ENCODE measurements around the gene CD79A. TPM values are rescaled to one million over a fixed set of nuclear protein-coding genes. Genes with fewer than 3 reads are reported as not detected.

The CD79A gene
- total RNA-seq, 4 donors from 2014 or later: 0.40 to 0.99 TPM; not detected in 2

GRCh38 chr19:41868120-41868988 is 8.7 kb upstream of the CD79A start:
- Histone ChIP-seq H3K27ac (no peak overlapping the region), H3K36me3 (peaks cover 0 to 92% of the 10 kb centered on the region in 2 donors), H3K27me3 (no peaks in the 10 kb centered on the region), H3K4me1 (peaks cover 0 to 54% (median 6%) of the 10 kb centered on the region in 3 donors), H3K9me3 (no peaks in the 10 kb centered on the region), H3K4me3 (no peak overlapping the region)
- WGBS, 2 donors (ENCODE audit: low coverage in 1 of 2): 78 to 79% methylated on average over 2 to 4 of the region's 10 CpGs
- no peak for ATAC-seq
- no peak for TF ChIP-seq EP300 (IDR thresholded peaks at IDR 0.05)
- no peak for TF ChIP-seq POLR2A (IDR thresholded peaks at IDR 0.05)
- no peak for TF ChIP-seq CTCF (IDR thresholded peaks at IDR 0.05)
- TF ChIP-seq POLR2AphosphoS5 (IDR thresholded peaks at IDR 0.05): no peak

- peaks cover 0 to 86% of the 10 kb centered on the region in 2 donors for H3K36me3 ChIP-seq
- peaks cover 0 to 48% (median 4%) of the 10 kb centered on the region in 3 donors for H3K4me1 ChIP-seq
- ATAC-seq: no peak
These were observed 8.1 kb upstream of the CD79A start for GRCh38 chr19:41868989-41869300.

GRCh38 chr19:41869374-41869955 is 7.6 kb upstream of the CD79A start:
- Histone ChIP-seq H3K4me1 (peaks cover 0 to 42% (median 4%) of the 10 kb centered on the region in 3 donors), H3K4me3 (no peak overlapping the region), H3K36me3 (peaks cover 0 to 81% of the 10 kb centered on the region in 2 donors), H3K27ac (no peak overlapping the region), H3K9me3 (no peaks in the 10 kb centered on the region), H3K27me3 (no peaks in the 10 kb centered on the region)
- no peak for ATAC-seq
- WGBS, 2 donors (ENCODE audit: low coverage in 1 of 2): 76% methylated on average over 5 of the region's 13 CpGs; no CpG with 5 or more reads in 1 of the 2 donors
- TF ChIP-seq CTCF (IDR thresholded peaks at IDR 0.05) (no peak), EP300 (IDR thresholded peaks at IDR 0.05) (no peak), POLR2AphosphoS5 (IDR thresholded peaks at IDR 0.05) (no peak), POLR2A (IDR thresholded peaks at IDR 0.05) (no peak)

More at GRCh38 chr19:41868989-41869300, 8.1 kb upstream of the CD79A start:
- TF ChIP-seq POLR2A (IDR thresholded peaks at IDR 0.05) (no peak), CTCF (IDR thresholded peaks at IDR 0.05) (no peak), POLR2AphosphoS5 (IDR thresholded peaks at IDR 0.05) (no peak), EP300 (IDR thresholded peaks at IDR 0.05) (no peak)
- Histone ChIP-seq H3K27ac (no peak overlapping the region), H3K9me3 (no peaks in the 10 kb centered on the region), H3K27me3 (no peaks in the 10 kb centered on the region), H3K4me3 (no peak overlapping the region)
- 75 to 80% methylated on average over 2 to 9 of the region's 12 CpGs for WGBS, 2 donors (ENCODE audit: low coverage in 1 of 2)

GRCh38 chr19:41870401-41870873 is 6.6 kb upstream of the CD79A start:
- TF ChIP-seq POLR2A (IDR thresholded peaks at IDR 0.05): no peak
- TF ChIP-seq CTCF (IDR thresholded peaks at IDR 0.05): no peak
- TF ChIP-seq POLR2AphosphoS5 (IDR thresholded peaks at IDR 0.05): no peak
- no peak for TF ChIP-seq EP300 (IDR thresholded peaks at IDR 0.05)
- no peak overlapping the region for H3K4me3 ChIP-seq
- ATAC-seq: peak; percentile 25
- no peaks in the 10 kb centered on the region for H3K9me3 ChIP-seq
- peaks cover 0 to 33% (median 4%) of the 10 kb centered on the region in 3 donors for H3K4me1 ChIP-seq
- peaks cover 0 to 71% of the 10 kb centered on the region in 2 donors for H3K36me3 ChIP-seq
- no peaks in the 10 kb centered on the region for H3K27me3 ChIP-seq
- 51 to 60% methylated on average over 1 to 3 of the region's 3 CpGs for WGBS, 2 donors (ENCODE audit: low coverage in 1 of 2)
- H3K27ac ChIP-seq: no peak overlapping the region
